GOT3 (cell line): ENCODE measurements around the gene KMT2C.
"Not testable (repeated sequence)": the region's sequence is repeated elsewhere in the genome, so short reads cannot be mapped to it uniquely, and the experiment has no call there.

Experiments
- DNase-seq: peaks from one replicate; lab custom pipeline; 2025; ENCODE audit warnings: mixed read lengths; lab: John Stamatoyannopoulos, UW

Gene KMT2C

DNA sequence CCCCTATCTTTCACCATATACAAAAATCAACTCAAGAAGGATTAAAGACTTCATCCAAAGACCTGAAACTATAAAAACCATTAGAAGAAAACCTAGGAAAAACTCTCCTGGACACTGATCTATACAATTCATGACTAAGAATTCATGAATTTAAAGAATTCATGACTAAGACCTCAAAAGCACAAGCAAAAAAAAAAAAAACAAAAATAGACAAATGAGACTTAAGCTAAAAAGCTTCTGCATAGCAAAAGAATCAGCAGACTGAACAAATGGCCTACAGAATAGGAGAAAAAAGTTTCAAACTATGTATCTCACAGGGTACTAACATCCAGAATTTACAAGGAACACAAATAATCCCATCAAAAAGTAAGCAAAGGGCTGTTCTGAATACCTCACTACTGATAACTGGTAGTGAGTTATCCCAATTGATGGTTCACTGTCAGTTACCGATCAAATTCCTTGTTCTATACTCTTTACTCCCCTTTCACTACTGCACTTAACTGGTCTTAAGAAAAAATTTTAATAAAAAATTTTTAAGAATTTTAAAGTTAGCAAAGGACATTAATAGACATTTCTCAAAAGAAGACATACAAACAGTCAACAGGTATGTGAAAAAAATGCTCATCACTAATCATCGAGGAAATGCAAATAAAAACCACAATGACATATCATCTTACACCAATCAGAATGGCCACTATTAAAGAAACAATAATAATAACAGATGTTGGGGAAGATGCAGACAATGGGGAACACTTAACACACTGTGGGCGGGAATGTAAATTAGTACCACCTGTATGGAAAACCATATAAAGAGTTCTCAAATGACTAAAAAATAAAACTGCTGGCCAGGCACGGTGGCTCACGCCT is 33.2 kb downstream of the KMT2C start:
- DNase-seq: no peak

DNA sequence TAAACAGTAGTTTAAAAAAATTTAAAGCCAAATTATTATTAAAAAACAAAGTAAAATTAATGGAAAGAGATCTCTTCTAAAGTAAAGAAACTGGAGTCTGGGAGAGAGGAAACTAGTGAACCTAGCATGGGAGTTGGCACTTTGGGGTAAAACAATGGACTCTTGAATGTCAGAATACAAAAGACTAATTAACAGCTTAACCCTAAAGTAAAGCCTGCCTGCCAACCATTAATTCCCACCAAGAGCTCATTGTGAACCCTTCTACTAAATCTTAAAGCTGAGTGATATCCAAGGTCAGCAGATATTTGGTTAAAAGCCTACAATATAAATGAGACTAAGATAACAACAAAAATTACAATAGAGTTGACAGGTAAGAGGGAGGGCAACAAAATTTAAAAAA is 36.5 kb downstream of the KMT2C start:
- DNase-seq: no peak

DNA sequence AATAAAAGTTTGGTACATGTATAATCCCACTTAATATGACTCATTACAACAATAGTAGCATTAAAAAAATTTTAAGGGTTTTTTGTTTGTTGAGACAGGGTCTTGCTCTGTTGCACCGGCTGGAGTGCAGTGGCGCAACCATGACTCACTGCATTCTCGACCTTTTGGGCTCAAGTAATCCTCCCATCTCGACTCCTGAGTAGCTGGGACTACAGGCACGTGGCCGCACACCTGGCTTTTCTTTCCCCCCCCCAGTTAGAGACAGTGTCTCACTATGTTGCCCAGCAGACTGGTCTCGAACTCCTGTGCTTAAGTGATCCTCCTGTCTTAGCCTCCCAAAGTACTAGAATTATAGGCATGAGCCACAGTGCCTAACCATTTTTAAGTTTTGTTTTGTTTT is 40.7 kb downstream of the KMT2C start:
- no peak for DNase-seq

DNA sequence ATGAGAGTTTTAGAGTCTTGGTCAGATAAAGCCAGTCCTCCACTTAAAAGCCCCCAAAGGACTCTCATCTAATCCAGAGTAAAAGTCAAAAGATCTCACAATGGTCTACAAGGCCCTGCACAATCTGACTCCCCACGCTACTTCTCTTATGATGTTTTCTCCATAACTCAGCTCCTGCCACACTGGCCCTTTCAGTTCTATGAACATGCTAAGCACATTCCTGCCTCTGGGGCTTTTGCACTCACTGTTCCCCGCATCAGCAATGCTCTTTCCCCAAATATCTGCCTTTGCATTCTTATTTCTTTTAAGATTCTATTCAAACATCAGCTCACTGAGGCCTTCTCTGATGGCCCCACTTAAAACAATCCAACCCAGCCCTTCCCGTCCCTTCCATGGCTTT is 41.6 kb downstream of the KMT2C start:
- not testable (repeated sequence) for DNase-seq

DNA sequence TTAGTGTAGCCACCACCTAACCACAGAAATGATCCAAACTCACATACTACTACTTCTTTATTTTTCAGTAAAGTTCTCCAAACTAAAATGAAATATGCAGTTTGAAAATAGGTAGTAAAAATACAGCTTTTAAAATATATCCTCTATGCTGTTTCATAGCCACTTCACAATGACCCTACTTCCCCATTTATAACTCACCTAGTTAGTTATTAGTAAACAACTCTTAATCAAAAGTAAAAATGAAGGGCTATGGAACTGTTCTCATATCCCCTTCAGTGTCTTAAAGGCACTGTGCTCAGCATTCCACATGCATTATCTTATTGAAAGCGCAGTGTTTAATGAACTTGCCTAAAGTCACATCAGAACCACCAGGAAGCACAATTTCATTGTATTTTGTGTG is 43.5 kb downstream of the KMT2C start:
- DNase-seq: no peak

DNA sequence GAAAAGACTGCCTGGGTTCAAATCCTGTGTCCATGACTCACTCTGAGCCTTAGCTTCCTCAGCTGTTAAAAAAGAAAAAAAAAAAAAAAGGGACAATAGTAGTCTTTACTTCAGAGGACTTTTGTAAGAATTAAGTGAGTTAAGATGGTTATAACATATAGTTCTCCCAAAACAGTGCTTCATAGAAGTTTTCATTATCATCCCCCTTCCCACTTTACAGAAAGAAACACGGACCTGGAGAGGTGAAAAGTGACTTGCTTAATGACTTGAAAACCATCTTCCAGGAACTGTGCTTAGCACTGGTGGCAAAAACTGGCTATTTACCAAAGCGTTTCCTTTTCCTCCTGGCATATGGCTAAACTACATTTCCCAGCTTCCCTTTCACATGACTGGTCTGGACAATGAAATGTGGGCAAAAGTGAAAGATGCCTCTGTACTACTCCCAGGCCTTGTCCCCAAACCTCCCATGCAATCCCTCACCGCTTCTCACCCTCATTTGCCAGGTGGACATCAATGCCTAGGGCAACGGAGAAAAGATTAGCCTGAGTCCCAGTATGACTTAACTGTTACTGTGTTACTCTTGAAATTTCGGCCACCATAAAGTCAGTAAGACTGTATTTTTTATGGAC is 49.6 kb downstream of the KMT2C start:
- not testable (repeated sequence) for DNase-seq

DNA sequence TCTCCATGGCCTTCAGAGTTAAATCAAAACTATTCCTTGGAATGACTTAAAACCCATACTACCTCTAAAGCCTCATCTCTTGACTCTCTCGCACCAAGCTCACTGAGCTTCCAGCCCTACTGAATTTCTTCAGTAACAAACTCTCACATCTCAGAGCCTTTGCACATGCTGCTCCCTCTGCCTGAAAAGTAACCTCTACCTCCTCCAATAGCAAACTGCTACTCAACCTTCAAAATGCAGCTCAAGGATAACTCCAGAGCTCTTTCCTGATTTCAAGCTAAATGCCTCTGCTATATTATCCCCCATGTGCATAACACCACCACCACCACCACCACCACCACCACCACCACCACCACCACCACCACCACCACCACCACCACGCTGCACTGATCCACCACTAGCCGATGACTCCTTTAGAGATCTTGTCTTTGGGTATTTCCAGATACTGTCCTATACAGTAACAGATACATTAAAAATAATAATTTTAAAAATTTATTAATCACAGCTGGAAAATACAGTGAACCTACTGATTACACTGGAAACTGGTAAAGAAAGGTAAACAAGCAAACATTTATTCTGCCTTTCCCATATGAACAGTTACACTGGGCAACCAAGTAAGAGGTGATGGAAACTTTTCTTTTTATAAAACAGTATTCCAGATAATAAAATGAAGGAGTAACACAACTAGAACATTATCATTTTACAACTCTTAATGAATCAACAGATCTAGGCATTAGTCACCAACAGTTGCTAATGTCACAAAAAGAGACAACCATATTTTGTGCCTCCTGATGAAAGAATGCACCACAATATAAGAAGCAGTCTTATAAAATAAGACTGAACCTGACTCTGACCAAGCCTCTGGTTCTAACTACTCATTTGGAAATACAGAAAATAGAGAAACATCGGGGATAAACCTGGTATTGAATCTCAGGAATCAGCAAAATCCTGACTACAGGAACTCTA is 51.3 kb downstream of the KMT2C start:
- not testable (repeated sequence) for DNase-seq

DNA sequence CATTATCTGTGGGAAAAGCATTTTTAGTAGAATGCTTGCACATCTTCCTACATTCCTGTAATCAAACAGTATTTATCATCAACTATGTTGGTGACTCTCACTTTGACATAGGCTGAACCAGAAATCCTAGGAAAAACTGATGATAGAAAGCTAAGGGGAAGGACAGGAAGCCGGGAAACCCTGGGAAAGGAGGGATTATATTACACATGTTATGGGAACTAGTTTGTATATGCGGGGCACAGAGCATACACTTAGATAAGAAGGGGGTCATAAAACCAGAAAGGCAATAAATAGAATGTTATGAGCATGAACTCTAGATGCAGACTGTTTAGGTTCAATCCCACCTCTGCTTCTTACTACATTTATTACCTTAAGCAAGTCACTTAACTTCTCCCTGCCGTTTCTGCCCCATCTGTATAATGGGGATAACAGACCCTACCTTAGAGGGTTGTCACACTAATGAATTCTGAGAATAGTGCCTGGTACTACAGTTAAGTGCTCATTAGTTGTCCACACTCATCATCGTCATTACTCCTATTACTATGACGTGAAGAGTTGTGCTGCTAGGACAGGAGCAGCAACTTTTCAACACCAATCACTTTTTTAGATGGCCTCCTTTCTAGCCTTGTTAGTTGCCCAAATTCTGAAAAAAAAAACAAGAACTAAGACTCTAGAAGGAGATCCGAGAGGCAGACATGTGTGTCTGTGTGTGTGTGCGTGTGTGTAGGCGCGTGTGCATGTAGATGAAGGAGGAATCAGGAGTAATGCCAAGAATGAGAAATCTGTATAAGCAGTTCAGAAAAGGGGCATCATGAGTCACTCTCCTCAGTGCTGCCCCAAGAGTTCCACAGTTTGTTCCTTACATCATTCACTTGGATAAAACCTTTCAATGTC is 52.2 kb downstream of the KMT2C start:
- no peak for DNase-seq

DNA sequence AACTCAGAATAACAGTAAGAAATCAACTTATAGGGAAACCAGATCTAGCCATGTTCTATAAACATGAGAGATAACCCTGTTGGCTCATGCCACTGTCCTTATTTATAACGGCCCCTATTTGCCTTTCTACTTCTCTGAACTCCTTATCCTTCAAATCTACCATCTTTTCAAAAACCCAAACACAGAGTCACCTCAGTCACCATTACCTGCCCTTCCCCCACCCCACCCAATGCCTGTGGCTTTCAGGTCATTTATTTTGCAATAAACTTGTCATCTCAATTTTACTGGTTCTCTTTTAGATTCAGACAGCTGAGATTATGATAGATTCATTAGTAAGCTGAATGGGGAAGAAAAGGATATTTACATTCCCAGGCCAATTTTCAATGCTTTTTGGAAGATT is 53.6 kb downstream of the KMT2C start:
- no peak for DNase-seq

DNA sequence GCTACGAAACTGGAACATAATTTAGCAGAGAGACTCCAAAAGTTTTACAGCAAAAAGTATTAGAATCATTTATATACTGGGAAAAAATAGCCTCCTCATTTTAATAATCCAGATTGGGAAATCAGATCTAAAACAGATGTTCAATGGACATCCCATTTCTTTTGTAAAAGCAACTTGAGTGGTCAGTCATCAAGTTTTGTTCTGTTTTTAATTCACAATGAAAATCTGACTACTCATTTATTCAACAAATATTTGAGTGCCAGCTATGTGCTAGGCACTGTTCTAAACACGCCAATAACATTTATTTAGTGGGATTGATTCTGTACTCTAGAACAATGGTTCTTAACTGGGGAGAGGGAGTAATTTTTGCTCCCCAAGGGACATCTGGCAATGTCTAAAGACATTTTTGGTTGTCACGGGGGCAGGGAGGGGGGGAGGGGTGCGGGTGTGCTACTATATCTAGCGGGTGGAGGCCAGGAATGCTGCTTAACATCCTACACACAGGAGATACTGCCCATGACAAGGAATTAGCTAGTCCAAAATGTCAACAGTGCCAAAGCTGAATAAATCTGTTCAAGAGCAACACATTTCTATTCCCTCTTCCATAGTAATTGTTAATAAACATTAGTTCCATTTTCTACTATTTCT is 54.7 kb downstream of the KMT2C start:
- DNase-seq: not testable (repeated sequence)

DNA sequence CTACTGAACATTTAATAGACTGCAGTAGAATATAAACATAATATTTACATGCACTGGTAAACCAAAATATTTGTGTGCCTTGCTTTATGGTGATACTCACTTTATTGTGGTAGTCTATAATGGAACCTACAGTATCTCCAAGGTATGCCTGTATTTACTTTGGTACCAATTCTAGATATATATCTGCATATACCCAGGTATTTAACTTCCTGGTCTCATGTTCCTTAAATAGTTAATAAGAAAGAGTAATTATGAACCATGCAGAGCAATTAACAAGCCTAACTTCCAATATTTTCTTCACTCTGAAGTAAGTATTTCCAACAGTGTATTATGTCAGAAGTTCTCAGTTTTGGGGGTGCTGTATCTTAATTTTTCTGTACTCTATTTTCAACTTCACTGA is 57.3 kb downstream of the KMT2C start:
- not testable (repeated sequence) for DNase-seq

DNA sequence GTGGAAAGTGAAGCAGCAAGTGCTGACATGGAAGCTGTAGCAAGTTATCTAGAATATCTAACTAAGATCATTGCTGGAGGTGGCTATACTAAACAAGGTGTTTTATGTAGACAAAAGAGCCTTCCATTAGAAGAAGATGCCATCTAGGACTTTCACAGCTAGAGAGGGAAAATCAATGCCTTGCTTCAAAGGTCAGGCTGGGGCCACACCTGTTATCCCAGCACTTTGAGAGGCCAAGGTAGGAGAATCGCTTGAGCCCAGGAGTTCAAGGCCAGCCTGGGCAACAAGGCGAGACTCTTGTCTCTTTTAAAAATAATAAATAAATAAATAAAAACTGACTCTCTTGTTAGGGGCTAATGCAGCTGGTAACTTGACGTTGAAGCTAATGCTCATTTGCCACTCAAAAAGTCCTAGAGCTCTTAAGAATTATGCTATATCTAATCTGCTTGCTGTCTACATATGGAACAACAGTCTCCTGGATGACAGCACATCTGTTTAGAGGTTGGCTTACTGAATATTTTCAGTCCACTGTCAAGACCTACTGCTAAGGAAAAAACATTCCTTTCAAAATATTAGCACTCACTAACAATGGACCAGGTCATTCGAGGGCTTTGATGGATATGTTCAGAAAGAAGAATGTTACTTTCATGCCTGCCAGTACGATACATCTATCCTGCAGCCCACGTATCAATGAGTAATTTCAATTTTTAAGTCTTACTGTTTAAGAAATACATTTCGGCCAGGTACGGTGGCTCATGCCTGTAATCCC is 58.9 kb downstream of the KMT2C start:
- not testable (repeated sequence) for DNase-seq

DNA sequence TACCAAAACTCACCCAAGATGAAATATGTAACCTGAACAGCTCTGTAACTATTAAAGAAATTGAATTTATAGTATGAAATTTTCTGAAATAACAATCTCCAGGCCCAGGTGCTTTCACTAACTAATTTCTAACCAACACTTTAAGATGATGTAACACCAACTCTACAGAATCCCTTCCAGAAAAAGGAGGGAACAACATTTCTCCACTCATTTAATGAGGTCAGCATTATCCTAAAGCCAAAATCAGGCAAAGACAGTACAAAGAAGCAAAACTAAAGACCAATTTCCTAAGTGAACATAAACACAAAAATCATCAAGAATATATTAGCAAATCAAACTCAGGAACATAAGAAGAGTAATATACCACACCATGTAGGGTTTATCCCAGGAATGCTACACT is 65.5 kb downstream of the KMT2C start:
- no peak for DNase-seq

DNA sequence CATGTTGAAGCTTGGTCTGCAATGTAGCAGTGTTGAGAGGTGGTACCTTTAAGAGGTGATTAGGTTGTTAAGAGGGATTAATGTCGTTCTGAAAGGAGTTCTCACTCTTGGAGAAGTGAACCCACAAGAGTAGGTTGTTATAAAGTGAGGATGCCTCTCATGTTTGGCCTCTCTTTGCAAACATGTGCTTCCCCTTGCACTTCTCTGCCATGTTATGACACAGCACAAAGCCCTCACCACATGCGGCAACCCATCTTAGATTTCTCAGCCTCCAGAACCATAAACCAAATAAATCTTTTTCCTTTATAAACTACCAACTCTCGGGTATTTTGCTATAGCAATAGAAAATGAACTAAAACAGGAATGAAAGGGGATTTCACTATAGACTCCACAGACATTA is 66.3 kb downstream of the KMT2C start:
- DNase-seq: no peak

DNA sequence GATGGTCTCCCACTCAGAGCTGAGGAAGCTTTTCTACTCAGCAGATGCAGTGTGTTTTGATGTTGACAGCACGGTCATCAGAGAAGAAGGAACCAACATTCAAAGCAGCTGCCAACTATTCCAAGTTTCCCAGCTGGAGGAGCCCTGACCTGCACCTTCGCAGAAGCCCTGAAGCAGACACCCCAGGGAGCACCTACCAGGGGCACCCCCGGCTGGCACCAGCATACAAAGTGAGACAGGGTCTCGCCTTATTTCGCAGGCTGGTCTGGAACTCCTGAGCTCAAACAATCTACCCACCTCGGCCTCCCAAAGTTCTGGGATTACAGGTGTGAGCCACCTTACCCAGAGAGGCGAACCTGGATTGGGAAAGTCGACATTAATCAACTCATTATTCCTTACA is 68.6 kb downstream of the KMT2C start:
- no peak for DNase-seq

DNA sequence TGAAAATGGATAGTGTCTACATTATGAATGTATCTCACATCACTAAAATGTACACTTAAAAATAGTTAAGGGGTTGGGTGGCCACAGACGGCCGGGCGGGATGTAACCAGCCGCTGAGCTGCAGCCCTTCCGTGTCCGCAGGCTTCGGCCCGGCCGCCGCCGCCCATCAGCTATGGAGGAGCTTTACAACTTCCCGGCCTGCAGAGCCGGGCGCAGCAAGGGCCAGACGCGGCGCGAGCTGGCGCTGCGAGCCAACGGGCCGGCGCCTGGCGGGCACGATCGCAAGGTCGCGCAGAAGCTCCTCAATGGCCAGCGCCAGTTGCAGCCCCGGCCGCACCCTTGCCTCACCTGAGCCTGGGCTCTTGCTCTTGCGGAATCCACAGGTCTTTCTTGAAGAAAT is 69.1 kb downstream of the KMT2C start:
- DNase-seq: no peak

DNA sequence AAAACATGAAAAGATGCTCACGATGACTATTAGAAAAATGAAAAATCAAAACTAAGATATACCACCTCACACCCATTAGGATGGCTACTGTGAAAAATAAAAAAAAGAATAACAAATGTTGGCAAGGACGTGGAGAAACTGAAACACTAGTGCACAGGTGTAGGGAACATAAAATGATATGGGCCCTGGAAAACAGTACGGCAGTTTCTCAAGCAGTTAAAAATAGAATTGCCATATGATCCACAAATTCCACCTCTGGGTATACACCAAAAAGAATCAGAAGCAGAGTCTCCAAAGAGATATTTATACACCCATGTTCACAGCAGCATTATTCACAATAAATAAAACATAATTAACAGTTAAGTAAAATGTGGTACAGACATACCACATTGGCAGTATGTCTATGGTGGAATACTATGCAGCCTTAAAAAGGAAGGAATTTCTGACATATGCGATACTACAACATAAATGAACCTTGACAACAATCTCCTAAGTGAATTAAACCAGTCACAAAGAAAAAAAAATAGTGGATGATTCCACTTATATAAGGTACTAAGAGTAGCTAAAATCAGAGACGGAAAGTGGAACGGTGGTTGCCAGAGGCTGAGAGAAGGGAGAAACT is 69.7 kb downstream of the KMT2C start:
- no peak for DNase-seq

DNA sequence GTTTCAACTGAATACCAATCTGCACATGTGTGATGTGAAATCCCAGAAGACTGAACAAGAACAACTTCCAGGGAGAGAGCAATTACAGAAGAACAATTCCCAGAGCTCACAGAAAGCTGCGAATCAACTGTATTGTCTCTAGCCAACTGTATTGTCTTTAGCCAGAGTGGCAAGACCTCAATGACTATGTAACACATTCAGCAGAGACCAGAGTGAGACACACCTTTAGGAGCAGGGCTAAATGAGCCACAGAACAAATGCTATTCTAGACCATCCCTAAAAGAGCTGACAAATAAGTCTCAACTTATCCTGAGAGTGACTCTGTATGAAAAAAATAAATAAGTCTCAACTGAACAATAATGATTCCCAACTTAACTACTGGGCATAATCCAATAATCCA is 72.0 kb downstream of the KMT2C start:
- DNase-seq: no peak

DNA sequence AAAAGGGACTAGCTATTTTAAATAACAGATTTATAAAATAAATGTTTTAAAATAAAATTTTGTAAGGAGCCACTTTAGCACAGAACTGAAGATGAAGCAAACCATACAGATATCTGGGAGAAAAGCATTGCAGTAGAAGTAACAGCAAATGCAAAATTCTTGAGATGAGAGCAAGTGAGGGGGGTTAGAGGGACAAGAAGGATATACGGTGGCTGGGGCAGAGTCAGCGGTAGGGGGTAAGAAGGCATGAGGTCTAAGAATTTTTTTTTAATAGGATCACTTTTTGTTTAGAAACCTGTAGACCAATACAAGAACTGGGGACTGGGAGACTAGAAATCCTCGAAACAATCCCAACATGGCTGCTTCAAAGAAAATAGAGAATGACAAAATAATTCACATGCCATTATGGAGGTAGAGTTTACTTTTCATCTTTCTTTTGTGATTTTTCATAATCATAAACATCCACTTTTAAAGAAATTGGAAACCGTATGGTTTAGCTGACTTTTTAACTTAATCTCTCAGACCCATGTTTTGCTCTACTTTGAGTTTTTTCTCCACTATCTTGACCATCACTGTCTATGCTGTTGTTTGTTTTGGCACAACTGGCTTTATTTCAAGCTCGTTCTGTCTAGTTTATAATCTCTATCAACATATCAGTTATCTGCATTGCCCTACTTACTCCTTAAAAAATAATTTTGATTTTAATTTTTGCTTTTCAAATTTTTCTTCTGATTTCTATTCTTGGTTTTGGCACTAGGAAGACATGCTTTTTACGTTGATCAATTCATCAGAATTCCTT is 73.5 kb downstream of the KMT2C start:
- DNase-seq: no peak
